Neural cell (in vitro differentiated cells): ENCODE measurements around the gene ABAT. TPM values are rescaled to one million over a fixed set of nuclear protein-coding genes. Genes with fewer than 3 reads are reported as not detected.

Source experiments
- H2AFZ ChIP-seq: fragments of 200-600, 300-800 bp; sonication (generic), shearing (Covaris generic); 2 replicates; pipeline ENCODE4 v1.6.0; 2014; ENCODE audit warnings: low read depth, mild to moderate bottlenecking, antibody characterized with exemption, low read length, moderate library complexity
- H3F3A ChIP-seq: fragments of 200-600 bp; shearing (Covaris generic); 2 replicates; pipeline ENCODE4 v1.6.1; 2016; ENCODE audit warnings: mild to moderate bottlenecking, moderate library complexity, mixed read lengths, antibody characterized with exemption, low read length; ENCODE audit not compliant: insufficient read depth, poor library complexity, severe bottlenecking
- H3K27ac ChIP-seq: fragments of 200-600, 300-800 bp; sonication (generic), shearing (Covaris generic); 2 replicates; pipeline ENCODE4 v1.5.1; 2014; ENCODE audit warnings: mild to moderate bottlenecking, low read length, moderate library complexity
- H3K27me3 ChIP-seq: fragments of 300-800, 200-600 bp; sonication (generic), shearing (Covaris generic); 2 replicates; pipeline ENCODE4 v1.6.0; 2014; ENCODE audit warnings: mild to moderate bottlenecking, low read depth, low read length, moderate library complexity; ENCODE audit not compliant: insufficient read depth
- H3K36me3 ChIP-seq: fragments of 300-800, 200-600 bp; sonication (generic), shearing (Covaris generic); 2 replicates; pipeline ENCODE4 v1.5.1; 2014; ENCODE audit warnings: mild to moderate bottlenecking, antibody characterized with exemption, low read length, moderate library complexity; ENCODE audit not compliant: insufficient read depth
- H3K4me2 ChIP-seq: fragments of 300-800, 200-600 bp; sonication (generic), shearing (Covaris generic); 2 replicates; pipeline ENCODE4 v1.6.0; 2014; ENCODE audit warnings: mild to moderate bottlenecking, low read length
- H3K4me3 ChIP-seq: fragments of 300-800, 200-600 bp; sonication (generic), shearing (Covaris generic); 2 replicates; pipeline ENCODE4 v1.5.1; 2014; ENCODE audit warnings: mild to moderate bottlenecking, low read length, moderate library complexity
- H3K79me2 ChIP-seq: fragments of 200-600 bp; shearing (Covaris generic); replicated peaks from 2 replicates; pipeline ENCODE4 v1.6.0; 2014; ENCODE audit warnings: mild to moderate bottlenecking, low read length, moderate library complexity; ENCODE audit not compliant: insufficient read depth
- H3K9ac ChIP-seq: fragments of 300-800, 200-600 bp; sonication (generic), shearing (Covaris generic); 2 replicates; pipeline ENCODE4 v1.6.1; 2016; ENCODE audit warnings: mild to moderate bottlenecking, low read length, mixed read lengths
- H3K9me2 ChIP-seq: fragments of 200-600 bp; shearing (Covaris generic); 2 replicates; pipeline ENCODE4 v1.6.1; 2016; ENCODE audit warnings: mild to moderate bottlenecking, low read length, mixed read lengths; ENCODE audit not compliant: insufficient read depth
- H3K9me3 ChIP-seq: fragments of 200-600, 300-800 bp; sonication (generic), shearing (Covaris generic); 2 replicates; pipeline ENCODE4 v1.6.1; 2016; ENCODE audit warnings: mild to moderate bottlenecking, mixed run types, low read length, moderate library complexity, mixed read lengths
- H4K20me1 ChIP-seq: fragments of 200-600 bp; shearing (Covaris generic); 2 replicates; pipeline ENCODE4 v1.6.1; 2016; ENCODE audit warnings: mild to moderate bottlenecking, mixed run types; ENCODE audit not compliant: insufficient read depth
- EP300 ChIP-seq: fragments of 450-650 bp; conservative IDR thresholded peaks from 2 replicates; pipeline ENCODE4 v1.6.1; 2014; ENCODE audit warnings: antibody characterized with exemption, mild to moderate bottlenecking, moderate library complexity; ENCODE audit not compliant: poor library complexity, severe bottlenecking
- EZH2 ChIP-seq: fragments of 200-600, 300-800 bp; shearing (Covaris generic), sonication (generic); IDR thresholded peaks from 2 replicates; pipeline ENCODE4 v1.6.1; 2014; ENCODE audit warnings: antibody characterized with exemption, low read length, borderline replicate concordance, mild to moderate bottlenecking; ENCODE audit not compliant: insufficient read depth, poor library complexity, severe bottlenecking
- MXI1 ChIP-seq: fragments of 450-650 bp; conservative IDR thresholded peaks from 2 replicates; pipeline ENCODE4 v1.6.1; 2014; ENCODE audit warnings: antibody characterized with exemption, mild to moderate bottlenecking; ENCODE audit not compliant: poor library complexity, severe bottlenecking
- POLR2AphosphoS5 ChIP-seq: IDR thresholded peaks from 2 replicates; pipeline ENCODE4 v1.6.1; 2012
- RAD21 ChIP-seq: fragments of 450-650 bp; conservative IDR thresholded peaks from 2 replicates; pipeline ENCODE4 v1.6.1; 2014; ENCODE audit warnings: antibody characterized with exemption, mild to moderate bottlenecking, moderate library complexity
- SMC3 ChIP-seq: fragments of 450-650 bp; conservative IDR thresholded peaks from 2 replicates; pipeline ENCODE4 v1.6.1; 2014; ENCODE audit warnings: antibody characterized with exemption, mild to moderate bottlenecking, moderate library complexity; ENCODE audit not compliant: poor library complexity
- TAF1 ChIP-seq: IDR thresholded peaks from 2 replicates; pipeline ENCODE4 v1.6.1; 2012; ENCODE audit warnings: low read depth
- polyA plus RNA-seq: library from polyadenylated mRNA; depleted of rRNA; stranded (reverse); fragments of >200 nt; gene quantifications from 2 replicates; pipeline ENCODE4 v1.2.3, GENCODE V29; 2014
- TF ChIP-seq, protein P1 (sequence below): IDR thresholded peaks from 2 replicates; pipeline ENCODE4 v1.6.1; 2012; ENCODE audit warnings: borderline replicate concordance
- TF ChIP-seq, protein P2 (sequence below): fragments of 450-650 bp; IDR thresholded peaks from 2 replicates; pipeline ENCODE4 v1.5.1; 2014; ENCODE audit warnings: antibody characterized with exemption, mild to moderate bottlenecking, moderate library complexity; ENCODE audit not compliant: poor library complexity, severe bottlenecking

ABAT gene
- polyA plus RNA-seq, 1 donor from 2014 or later, result 125 TPM

DNA sequence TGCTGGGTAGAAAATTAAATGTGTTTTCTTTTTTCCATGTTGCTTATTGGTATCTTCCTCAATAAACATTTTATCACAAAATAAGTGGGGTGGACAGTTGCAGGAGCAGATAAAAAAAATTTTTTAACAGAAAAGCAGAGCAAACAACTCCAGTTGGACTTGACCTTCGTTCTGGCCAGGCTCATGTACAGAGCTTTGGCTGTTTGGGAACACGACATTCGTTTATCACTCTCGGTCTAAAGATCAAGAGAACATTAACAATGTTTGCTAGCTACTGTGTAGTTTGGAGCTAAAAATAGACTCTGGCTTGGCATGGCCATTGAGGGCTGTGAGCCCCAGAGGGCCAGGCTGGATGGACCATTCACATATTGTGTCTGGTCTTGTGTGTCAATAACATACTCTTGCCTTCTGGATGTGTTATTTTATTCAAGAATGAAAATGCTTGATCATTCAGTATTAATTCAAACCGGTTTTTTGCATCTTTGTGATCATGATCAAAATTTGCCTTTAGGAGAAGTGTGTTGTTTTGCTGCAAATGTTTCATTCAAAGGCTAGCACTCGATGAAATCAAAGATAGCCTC, 66.4 kb downstream of the ABAT start:
- Histone ChIP-seq H3K79me2 (peaks cover 17% of the 10 kb centered on the region), H2AFZ (no peak overlapping the region), H3K9me2 (no peaks in the 10 kb centered on the region), H3K36me3 (peaks cover 5% of the 10 kb centered on the region), H3F3A (no peaks in the 10 kb centered on the region), H3K4me2 (no peak overlapping the region), H3K9me3 (no peaks in the 10 kb centered on the region), H3K27me3 (no peaks in the 10 kb centered on the region), H3K4me3 (no peak overlapping the region), H3K9ac (no peak overlapping the region), H4K20me1 (no peaks in the 10 kb centered on the region), H3K27ac (no peak overlapping the region)
- TF ChIP-seq EP300, result no peak
- TF ChIP-seq POLR2AphosphoS5, result no peak
- TF ChIP-seq EZH2, result no peak
- TF ChIP-seq, protein P1, sequence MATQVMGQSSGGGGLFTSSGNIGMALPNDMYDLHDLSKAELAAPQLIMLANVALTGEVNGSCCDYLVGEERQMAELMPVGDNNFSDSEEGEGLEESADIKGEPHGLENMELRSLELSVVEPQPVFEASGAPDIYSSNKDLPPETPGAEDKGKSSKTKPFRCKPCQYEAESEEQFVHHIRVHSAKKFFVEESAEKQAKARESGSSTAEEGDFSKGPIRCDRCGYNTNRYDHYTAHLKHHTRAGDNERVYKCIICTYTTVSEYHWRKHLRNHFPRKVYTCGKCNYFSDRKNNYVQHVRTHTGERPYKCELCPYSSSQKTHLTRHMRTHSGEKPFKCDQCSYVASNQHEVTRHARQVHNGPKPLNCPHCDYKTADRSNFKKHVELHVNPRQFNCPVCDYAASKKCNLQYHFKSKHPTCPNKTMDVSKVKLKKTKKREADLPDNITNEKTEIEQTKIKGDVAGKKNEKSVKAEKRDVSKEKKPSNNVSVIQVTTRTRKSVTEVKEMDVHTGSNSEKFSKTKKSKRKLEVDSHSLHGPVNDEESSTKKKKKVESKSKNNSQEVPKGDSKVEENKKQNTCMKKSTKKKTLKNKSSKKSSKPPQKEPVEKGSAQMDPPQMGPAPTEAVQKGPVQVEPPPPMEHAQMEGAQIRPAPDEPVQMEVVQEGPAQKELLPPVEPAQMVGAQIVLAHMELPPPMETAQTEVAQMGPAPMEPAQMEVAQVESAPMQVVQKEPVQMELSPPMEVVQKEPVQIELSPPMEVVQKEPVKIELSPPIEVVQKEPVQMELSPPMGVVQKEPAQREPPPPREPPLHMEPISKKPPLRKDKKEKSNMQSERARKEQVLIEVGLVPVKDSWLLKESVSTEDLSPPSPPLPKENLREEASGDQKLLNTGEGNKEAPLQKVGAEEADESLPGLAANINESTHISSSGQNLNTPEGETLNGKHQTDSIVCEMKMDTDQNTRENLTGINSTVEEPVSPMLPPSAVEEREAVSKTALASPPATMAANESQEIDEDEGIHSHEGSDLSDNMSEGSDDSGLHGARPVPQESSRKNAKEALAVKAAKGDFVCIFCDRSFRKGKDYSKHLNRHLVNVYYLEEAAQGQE, result no peak
- no peak for TF ChIP-seq TAF1
- TF ChIP-seq SMC3, result no peak
- no peak for TF ChIP-seq RAD21
- no peak for TF ChIP-seq MXI1
- TF ChIP-seq, protein P2, sequence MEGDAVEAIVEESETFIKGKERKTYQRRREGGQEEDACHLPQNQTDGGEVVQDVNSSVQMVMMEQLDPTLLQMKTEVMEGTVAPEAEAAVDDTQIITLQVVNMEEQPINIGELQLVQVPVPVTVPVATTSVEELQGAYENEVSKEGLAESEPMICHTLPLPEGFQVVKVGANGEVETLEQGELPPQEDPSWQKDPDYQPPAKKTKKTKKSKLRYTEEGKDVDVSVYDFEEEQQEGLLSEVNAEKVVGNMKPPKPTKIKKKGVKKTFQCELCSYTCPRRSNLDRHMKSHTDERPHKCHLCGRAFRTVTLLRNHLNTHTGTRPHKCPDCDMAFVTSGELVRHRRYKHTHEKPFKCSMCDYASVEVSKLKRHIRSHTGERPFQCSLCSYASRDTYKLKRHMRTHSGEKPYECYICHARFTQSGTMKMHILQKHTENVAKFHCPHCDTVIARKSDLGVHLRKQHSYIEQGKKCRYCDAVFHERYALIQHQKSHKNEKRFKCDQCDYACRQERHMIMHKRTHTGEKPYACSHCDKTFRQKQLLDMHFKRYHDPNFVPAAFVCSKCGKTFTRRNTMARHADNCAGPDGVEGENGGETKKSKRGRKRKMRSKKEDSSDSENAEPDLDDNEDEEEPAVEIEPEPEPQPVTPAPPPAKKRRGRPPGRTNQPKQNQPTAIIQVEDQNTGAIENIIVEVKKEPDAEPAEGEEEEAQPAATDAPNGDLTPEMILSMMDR, result no peak

DNA sequence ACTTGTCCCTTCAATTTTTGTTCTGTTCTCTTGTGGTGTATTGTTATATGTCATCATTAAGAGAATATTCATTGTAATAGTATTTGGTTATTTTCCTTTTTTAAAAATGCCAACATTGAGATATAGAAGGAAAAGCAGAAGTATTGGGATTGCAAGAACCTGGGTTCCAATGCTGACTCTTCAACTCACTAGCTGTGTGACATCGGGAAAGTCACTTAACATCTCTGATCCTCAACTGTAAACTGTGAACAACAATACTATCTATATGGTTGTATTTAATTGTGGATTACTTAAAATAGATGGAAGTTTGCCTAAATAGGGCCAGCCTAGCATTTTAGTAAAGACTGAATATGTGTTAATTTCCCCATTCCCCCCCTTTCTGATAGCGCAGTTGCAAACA, 67.2 kb downstream of the ABAT start:
- Histone ChIP-seq H3F3A (no peaks in the 10 kb centered on the region), H3K4me2 (no peak overlapping the region), H3K9me2 (no peaks in the 10 kb centered on the region), H3K27ac (no peak overlapping the region), H2AFZ (no peak overlapping the region), H3K36me3 (peaks cover 5% of the 10 kb centered on the region), H3K9ac (no peak overlapping the region), H3K9me3 (no peaks in the 10 kb centered on the region), H3K4me3 (no peak overlapping the region), H4K20me1 (no peaks in the 10 kb centered on the region), H3K79me2 (peaks cover 17% of the 10 kb centered on the region), H3K27me3 (no peaks in the 10 kb centered on the region)
- TF ChIP-seq, protein P1, result no peak
- no peak for TF ChIP-seq EZH2
- TF ChIP-seq RAD21, result no peak
- no peak for TF ChIP-seq MXI1
- TF ChIP-seq, protein P2, result no peak
- no peak for TF ChIP-seq SMC3
- TF ChIP-seq EP300, result no peak
- no peak for TF ChIP-seq POLR2AphosphoS5
- TF ChIP-seq TAF1, result no peak
